Measurements from ENCODE around the gene MPG.

MPG gene

GRCh38 chr16:53346-54236 lies 24.4 kb upstream of the MPG start, which contains the start of the genes POLR3K and SNRNP25:
Gene POLR3K (minus strand): TSS chr16:53608. CDS start chr16:53586, 22 bp downstream.
Gene SNRNP25 (plus strand): TSS chr16:53828. CDS start chr16:54017, 189 bp downstream.
- peak; percentile 99 for DNase-seq

GRCh38 chr16:54237-54581 lies 23.8 kb upstream of the MPG start:
- DNase-seq: no peak

DNA sequence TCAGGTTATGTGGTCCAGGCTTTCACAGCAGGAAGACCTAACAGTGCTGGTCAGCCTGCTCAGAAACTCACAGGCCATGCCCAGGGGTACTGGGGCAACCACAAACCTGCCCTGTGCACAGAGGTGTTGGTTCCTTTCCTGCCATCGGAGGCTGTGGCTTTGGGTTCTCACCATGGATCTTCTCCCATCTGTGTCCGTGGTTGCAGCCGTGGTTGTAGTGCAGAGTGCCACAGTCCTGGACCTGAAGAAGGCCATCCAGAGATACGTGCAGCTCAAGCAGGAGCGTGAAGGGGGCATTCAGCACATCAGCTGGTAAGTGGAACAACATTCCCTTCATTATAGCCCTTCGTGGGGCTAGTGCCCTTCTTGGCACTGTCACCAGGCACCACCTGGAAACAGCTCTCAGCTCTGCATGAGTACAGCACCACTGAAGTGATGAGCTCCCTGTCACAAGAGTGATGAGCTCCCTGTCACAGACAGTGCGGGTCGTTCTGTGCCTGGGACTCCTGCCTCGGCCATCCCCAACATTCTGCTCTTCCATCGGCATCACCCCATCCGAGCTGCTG lies 22.4 kb upstream of the MPG start:
- DNase-seq: no peak

DNA sequence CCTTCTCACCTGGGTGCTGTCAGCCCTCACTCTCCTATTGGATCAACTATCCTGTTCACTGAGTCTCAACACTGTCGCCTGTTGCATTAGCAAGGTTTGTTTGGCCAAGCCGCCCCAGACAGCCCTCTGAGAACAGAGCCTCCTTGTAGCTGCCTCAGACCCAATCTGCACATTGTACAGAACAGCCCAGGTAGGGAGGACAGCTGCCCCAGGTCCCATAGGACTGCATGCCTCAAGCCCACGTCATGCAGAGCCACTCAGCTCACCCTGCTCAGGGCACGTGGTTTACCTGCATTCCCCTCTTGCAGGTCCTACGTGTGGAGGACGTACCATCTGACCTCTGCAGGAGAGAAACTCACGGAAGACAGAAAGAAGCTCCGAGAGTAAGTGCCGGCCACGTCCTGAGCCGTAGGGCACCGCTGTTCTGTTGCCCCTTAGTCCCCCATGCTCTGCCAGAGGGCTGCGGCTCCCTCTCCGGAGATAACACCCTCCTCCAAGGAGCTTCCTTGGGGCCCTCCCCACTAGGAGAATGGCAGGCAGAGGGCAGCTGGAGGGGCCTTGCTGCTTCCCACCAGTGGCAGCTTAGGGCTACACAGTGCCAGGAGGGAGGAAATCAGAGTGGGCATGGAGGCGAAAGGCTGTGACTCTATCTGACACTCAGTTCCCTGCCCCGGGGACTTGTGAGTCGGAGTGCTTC lies 21.6 kb upstream of the MPG start:
- DNase-seq: no peak

DNA sequence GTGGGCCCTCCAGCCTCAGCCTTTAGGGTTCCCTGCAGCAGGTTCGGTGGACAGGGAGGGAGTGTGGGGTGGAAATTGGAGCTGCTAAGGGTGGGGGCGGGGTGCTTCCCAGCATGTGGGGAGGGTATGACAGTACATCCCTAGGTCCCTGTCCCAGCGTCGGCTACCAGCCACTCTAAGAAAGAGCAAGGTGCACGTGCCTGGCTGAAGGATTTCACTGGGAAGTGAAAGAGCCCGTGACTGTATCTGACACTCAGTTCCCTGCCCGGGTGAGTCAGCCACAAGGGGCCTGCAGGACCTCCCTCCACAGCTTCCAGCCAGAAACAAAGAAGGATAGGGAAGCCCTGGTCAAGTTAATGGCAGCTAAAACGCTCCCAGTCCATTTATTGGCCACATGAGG lies 20.3 kb upstream of the MPG start:
- DNase-seq: peak; percentile 76

DNA sequence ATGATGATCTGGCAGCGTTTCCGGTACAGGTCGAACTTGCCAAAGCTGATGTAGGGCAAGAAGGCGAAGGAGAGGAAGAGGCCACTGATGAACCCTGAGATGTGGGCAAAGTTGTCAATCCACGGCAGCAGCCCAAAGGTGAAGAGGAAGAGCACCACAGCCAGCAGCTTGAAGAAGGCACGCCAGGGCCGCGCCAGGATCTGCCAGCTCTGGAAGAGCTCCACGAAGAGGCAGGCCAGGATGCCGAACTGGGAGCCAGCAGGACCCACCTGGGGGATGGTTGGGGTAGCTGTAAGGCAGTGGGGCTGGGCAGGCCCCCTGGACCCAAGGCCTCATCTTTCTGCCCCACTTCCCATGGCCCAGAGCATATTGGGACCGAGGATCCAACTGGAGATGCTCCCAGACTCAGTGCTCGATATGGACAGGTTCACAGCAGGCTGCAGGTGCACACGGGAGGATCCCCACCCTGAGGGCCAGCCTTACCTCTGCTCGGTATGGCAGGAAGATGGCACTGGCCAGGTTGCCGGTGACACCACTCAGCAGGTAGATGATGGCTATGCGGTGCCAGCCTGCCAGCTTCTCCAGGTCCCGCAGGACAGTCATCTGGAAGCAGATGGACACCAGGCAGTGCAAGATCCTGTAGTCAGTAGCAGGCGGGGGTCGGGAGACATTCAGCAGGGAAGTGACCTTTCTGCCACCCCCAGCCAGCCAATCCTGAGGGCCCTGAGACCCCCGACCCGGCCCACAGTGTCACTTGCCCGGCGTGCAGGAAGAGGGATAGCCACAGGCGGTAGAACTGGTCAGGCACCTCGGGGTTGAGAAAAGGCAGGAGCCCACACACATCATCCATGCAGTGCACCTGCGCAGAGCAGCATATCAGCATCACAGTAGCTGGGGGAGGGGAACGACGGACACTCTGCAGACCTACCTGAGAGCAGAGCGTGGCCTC lies 19.3 kb upstream of the MPG start:
- DNase-seq: no peak

DNA sequence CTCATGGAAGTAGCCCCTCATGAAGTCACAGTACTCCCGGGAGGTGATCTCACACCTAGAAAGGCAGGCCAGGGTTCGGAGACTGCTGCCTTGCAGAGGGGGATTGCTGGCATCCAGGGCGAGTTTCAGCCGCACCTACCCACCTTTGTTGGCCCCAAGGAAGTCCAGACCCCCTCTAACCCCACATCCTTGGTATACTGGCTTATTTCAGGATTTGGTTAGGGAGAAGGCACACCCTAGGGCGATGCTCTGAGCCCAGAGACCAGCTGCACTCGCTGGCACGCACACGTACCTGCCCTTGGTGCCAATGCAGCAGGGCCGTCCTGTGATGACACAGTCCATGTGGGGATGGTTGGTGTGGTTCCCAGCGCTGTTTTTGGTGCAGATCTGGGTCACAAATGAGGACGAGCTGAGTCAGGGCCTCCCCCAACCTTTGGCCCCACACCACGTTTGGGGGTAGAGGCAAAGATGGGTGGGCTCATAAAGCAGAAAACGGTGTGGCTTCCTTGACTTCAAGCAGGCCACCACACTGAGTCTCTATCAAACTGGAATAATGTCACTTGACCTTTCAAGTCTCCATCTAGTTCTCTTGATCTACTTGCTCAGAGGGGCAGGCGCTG lies 18.5 kb upstream of the MPG start:
- no peak for DNase-seq

GRCh38 chr16:60166-60565 lies 17.9 kb upstream of the MPG start:
- DNase-seq: no peak

DNA sequence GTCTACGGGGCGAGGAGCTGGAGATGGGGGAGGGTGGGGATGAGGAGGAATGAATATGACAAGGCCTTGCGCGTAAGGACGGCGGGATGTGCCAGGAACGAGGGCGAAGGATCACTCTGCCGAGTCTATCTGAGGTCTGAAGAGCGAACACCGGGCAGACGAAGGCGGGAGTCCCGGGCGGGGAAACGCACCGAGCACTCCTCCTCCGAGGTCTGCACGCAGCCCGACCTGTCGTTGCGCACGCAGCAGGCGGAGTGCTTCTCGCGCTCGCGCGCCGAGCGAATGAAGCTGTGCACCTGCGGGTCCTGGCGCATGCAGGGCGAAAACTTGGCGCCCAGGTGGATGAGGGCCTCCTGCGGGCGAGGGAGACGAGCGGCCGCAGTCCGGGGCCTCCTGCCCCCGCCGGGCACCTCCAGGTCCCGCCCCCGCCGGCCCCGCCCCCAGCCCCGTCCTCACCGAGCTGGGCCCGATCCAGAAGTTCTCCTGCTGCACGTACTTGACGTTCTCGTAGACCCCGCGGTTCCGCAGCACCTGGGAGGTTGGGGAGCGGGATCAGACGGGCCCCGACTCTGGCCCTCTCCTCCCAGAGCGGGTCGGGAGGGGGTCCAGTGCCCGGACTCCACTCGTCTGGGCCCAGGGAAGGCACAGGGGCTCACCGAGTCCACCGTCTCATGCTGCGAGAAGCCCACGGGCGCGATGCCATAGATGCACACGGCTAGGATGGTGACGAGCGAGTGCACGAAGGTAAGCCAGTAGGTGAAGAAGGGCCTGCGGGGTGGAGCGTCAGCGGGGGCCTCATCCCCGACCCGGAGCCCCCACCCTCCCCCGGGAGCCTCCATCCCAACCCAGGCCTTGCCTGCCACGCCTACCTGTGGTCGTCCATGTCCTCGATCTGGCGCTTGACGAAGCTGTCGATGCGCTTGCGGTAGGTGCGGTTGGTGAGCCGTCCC lies 16.8 kb upstream of the MPG start:
- DNase-seq: no peak

- no peak for DNase-seq
These were observed 16.1 kb upstream of the MPG start for GRCh38 chr16:61879-62281.

DNA sequence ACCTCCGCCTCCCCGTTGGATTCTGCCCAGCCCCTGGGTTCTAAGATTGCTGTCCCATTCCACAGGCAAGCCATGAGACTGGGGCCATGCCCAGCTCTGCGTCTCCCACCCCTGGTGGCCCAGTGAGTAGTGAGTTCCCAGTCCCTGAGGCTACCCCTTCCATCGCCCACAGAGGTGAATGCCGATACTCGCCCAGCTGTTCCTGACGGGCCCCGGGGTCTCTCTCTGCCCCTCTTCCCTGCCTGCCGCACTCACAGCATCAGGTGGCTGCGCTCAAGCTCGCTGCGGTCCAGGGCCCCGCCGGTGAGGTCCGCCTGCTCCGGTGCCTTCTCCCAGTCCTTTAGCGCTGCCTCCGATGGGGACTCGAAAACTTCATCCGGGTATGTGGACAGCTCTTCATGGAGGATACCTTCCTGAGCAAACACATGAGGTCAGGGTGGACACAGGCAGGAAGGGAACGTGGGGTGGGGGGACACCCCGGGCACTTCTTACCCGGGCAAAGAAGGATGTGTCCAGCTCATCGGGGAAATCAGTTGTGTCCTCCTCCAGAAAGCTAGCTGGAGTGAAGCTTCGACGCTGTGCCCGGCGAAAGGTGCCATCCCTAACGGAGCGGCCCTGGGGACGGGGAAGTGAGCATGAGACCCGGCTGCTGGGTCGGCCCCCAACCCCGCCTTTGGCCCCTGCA lies 15.6 kb upstream of the MPG start:
- DNase-seq: no peak

DNA sequence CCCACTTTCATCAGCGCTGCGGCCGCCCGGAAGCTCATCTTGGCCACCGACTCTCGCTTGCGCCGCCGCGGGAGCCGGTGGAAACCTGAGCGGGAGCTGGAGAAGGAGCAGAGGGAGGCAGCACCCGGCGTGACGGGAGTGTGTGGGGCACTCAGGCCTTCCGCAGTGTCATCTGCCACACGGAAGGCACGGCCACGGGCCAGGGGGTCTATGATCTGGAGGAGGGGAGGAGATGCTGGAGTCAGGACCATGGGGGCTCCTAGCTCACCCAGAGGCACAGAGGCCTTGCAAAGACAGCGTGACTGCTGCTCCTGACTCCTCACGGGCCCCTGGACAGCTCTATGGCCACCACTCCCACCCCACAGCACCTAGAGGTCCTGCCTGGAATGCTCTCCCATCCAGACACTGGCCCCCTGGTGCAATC lies 15.0 kb upstream of the MPG start:
- no peak for DNase-seq

DNA sequence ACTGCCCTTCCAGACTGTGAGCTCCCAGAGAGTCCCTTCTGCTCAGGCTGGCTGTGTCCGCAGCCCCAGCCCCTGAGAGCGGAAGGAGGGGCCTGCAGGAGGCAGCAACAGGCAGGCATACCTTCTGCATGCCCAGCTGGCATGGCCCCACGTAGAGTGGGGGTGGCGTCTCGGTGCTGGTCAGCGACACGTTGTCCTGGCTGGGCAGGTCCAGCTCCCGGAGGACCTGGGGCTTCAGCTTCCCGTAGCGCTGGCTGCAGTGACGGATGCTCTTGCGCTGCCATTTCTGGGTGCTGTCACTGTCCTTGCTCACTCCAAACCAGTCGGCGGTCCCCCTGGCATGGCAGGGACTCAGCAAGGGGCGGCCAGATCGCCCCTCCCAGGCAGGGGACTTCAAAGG lies 14.6 kb upstream of the MPG start:
- DNase-seq: no peak

DNA sequence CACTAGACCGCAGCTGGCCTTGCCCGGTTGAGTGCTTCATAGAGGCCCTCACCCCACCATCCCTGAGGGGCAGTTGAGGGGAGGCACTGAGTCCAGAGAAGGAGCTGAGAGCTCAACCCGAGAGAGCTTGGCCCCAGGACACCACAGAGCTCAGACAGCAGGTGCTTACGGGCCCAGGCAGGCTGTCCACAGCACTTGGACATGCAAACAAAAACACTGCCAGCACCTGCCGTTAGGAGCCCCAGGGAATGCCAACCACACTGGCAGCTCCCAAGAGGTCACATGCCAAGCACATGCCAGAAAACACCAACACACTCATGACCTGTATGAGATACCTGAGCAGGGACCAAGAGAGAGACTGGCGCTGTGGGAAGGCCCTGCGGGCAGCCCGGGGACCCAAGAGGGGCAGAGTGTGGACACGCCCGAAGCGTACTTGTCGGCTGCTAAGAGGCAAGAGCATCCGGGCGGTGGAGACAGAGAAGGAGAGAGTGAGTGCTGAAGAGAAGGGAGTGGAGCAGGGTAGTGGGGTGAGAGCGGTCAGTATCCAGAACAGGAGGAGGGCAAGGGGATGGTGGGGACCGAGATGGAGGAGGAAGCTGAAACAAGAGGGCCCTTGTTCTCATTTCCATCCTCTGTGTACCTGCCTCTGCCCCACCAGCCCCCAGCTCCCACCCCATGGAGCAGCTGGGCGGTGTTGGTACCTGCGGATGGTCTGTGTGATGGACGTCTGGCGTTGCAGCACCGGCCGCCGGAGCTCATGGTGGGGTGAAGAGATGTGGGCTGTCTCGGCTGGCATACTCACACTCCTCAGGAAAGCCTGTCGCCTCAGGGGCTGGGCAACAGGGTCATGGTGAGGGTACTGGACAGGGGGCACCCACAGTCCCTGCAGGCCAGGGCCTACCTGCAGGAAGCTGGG lies 13.8 kb upstream of the MPG start:
- DNase-seq: no peak

- no peak for DNase-seq
These were observed 13.1 kb upstream of the MPG start for GRCh38 chr16:64914-65255.

GRCh38 chr16:65745-66144 lies 12.3 kb upstream of the MPG start:
- DNase-seq: peak; percentile 88

- no peak for DNase-seq
These were observed 11.5 kb upstream of the MPG start for GRCh38 chr16:66309-67182.

DNA sequence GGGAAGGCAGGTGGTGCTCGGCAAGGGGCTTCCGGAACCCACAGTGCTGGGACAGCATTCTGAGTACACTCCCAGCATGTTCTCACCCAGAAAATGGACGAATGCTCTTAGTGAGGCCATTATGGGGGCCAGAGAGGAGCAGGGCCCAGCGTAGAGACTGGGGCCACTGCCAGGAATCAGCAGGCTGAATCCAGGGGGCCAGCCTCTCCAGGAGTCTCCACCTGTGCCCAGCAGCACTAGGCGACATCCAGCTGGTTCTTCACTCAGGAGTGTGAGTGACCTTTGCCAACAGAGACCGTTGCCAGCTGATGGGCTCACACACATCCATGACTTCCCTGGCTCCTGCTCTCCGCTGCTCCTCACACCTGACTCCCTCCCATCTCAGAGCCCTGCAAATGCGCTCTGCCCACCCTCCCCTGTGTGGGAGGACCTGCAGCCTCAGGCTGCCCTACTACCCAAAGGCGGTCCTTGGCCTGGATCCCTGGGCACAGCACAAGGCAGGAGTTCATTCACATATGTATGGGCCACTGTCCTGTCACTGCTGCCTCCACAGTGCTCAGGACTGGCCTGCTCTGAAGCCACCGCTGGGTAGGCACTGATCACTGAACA lies 10.7 kb upstream of the MPG start:
- no peak for DNase-seq

Data from suppressor macrophage treated with lipopolysaccharide for 4 hours (primary cell).